A549 (cell line): ENCODE results near the gene CCDC117. TPM values are rescaled to one million over a fixed set of nuclear protein-coding genes. Genes with fewer than 3 reads are reported as not detected.
A peak's percentile ranks its signal among the peaks of the same experiment; 100 is the strongest.

Experiments
- ATAC-seq, 2 experiments: fragments of 200-7000 bp in 1 of 2; fragments of >200 bp in 1 of 2; cut with Nextera tagmentation in 1 of 2; cut with Tn5 transposase in 1 of 2; 3 replicates each; pipeline versions ENCODE4 v1.8.0 to v1.9.1; 2018 to 2020; ENCODE audit warnings: mild to moderate bottlenecking in 1 of 2, moderate library complexity in 1 of 2
- CTCF ChIA-PET: fragments of 300-600 bp; sonication (Branson Sonifier 250); formaldehyde crosslinking; extraction: SDS; loops from one replicate; lab custom pipeline; 2021; ENCODE audit warnings: antibody characterized with exemption, inconsistent platforms; lab: Yijun Ruan, JAX
- POLR2A ChIA-PET: fragments of 350-600 bp; formaldehyde crosslinking; extraction: SDS; loops from one replicate; lab custom pipeline; 2021; ENCODE audit warnings: antibody characterized with exemption, inconsistent platforms; lab: Yijun Ruan, JAX
- DNase-seq, 2 experiments: peaks; one replicate each; pipeline versions ENCODE4 v3.0.0 to v3.0.0-alpha.2; 2011 to 2016; ENCODE audit warnings: low read depth in 1 of 2, low spot score in 1 of 2
- FAIRE-seq: peaks from 2 replicates; lab custom pipeline; 2011; peaks lifted over from hg19 to GRCh38; lab: Jason Lieb, UNC
- H3K27ac ChIP-seq, 2 experiments: fragments of >200 bp; sonication (Bioruptor Twin); formaldehyde crosslinking; 3 replicates each; pipeline ENCODE4 v1.5.1; 2016 to 2017
- H3K4me1 ChIP-seq: fragments of >200 bp; sonication (Bioruptor Twin); formaldehyde crosslinking; 3 replicates; pipeline ENCODE4 v1.6.1; 2016
- H3K4me2 ChIP-seq: fragments of >200 bp; sonication (Bioruptor Twin); formaldehyde crosslinking; 3 replicates; pipeline ENCODE4 v1.6.1; 2016
- H3K4me3 ChIP-seq: fragments of >200 bp; sonication (Bioruptor Twin); formaldehyde crosslinking; 3 replicates; pipeline ENCODE4 v1.5.1; 2016
- H3K9me3 ChIP-seq: fragments of >200 bp; sonication (Bioruptor Twin); formaldehyde crosslinking; 3 replicates; pipeline ENCODE4 v1.6.1; 2016
- CBX2 ChIP-seq: fragments of 200-600 bp; sonication (generic); IDR thresholded peaks from 2 replicates; pipeline ENCODE4 v1.6.1; 2016; ENCODE audit warnings: low read depth, mild to moderate bottlenecking, borderline replicate concordance
- CBX8 ChIP-seq: fragments of 200-600 bp; sonication (generic); IDR thresholded peaks from 2 replicates; pipeline ENCODE4 v1.6.1; 2016
- CHD2 ChIP-seq: fragments of 150-350 bp; IDR thresholded peaks from 2 replicates; pipeline ENCODE4 v1.6.1; 2014; ENCODE audit warnings: low read length; ENCODE audit not compliant: partially characterized antibody
- EHF ChIP-seq: fragments of 250-450 bp; sonication (Bioruptor Pico); IDR thresholded peaks from 2 replicates; pipeline ENCODE4 v1.5.0; 2020; ENCODE audit warnings: mild to moderate bottlenecking
- EP300 ChIP-seq, 2 experiments: fragments of >200 bp; sonication (Bioruptor Twin); formaldehyde crosslinking; IDR thresholded peaks; 2 replicates in 1 of 2; 3 replicates in 1 of 2; pipeline ENCODE4 v1.6.1; 2016 to 2017
- GATA3 ChIP-seq: IDR thresholded peaks from 2 replicates; pipeline ENCODE4 v1.6.1; 2012; ENCODE audit warnings: borderline replicate concordance
- KDM5A ChIP-seq: fragments of 200-600 bp; sonication (generic); IDR thresholded peaks from 2 replicates; pipeline ENCODE4 v1.6.1; 2016; ENCODE audit warnings: antibody characterized with exemption, mild to moderate bottlenecking
- MAFK ChIP-seq: fragments of 450-650 bp; IDR thresholded peaks from 2 replicates; pipeline ENCODE4 v1.6.1; 2014; ENCODE audit not compliant: partially characterized antibody
- MAZ ChIP-seq: fragments of 150-350 bp; IDR thresholded peaks from 2 replicates; pipeline ENCODE4 v1.6.1; 2014; ENCODE audit warnings: antibody characterized with exemption, low read depth, low read length, borderline replicate concordance
- MYC ChIP-seq: IDR thresholded peaks from 2 replicates; pipeline ENCODE4 v1.6.1; 2012; ENCODE audit warnings: mild to moderate bottlenecking, inconsistent platforms, low read length, improper control_type of control experiment, borderline replicate concordance
- NPAS2 ChIP-seq: fragments of 250-450 bp; sonication (Bioruptor Pico); IDR thresholded peaks from 2 replicates; pipeline ENCODE4 v1.8.0; 2022; ENCODE audit warnings: mild to moderate bottlenecking, moderate library complexity, borderline replicate concordance
- NR3C1 ChIP-seq: fragments of >200 bp; sonication (Bioruptor Twin); formaldehyde crosslinking; IDR thresholded peaks from 3 replicates; pipeline ENCODE4 v1.6.1; 2017
- PHF8 ChIP-seq: fragments of 200-600 bp; sonication (generic); IDR thresholded peaks from 2 replicates; pipeline ENCODE4 v1.6.1; 2016; ENCODE audit warnings: low read depth, mild to moderate bottlenecking, antibody characterized with exemption, moderate library complexity, borderline replicate concordance
- POLR2AphosphoS2 ChIP-seq: conservative IDR thresholded peaks from 2 replicates; pipeline ENCODE4 v1.6.1; 2012; ENCODE audit warnings: low read length, improper control_type of control experiment, inconsistent platforms
- RAD21 ChIP-seq, 2 experiments: fragments of >200 bp in 1 of 2; sonication (Bioruptor Twin) in 1 of 2; formaldehyde crosslinking in 1 of 2; IDR thresholded peaks in 1 of 2; conservative IDR thresholded peaks in 1 of 2; 2 replicates in 1 of 2; 3 replicates in 1 of 2; pipeline ENCODE4 v1.6.1; 2012 to 2018; ENCODE audit warnings: inconsistent platforms in 1 of 2
- RARB ChIP-seq: fragments of 250-450 bp; sonication (Bioruptor Pico); IDR thresholded peaks from 2 replicates; pipeline ENCODE4 v1.8.0; 2021; ENCODE audit warnings: mild to moderate bottlenecking, moderate library complexity
- RNF2 ChIP-seq: fragments of 200-600 bp; sonication (generic); IDR thresholded peaks from 2 replicates; pipeline ENCODE4 v1.6.1; 2016; ENCODE audit warnings: low read depth, mild to moderate bottlenecking, antibody characterized with exemption, moderate library complexity, borderline replicate concordance
- SMC3 ChIP-seq: fragments of >200 bp; sonication (Bioruptor Twin); formaldehyde crosslinking; IDR thresholded peaks from 3 replicates; pipeline ENCODE4 v1.6.1; 2018; ENCODE audit warnings: inconsistent platforms
- TFCP2L1 ChIP-seq: fragments of 250-450 bp; sonication (Bioruptor Pico); IDR thresholded peaks from 2 replicates; pipeline ENCODE4 v1.5.0; 2021; ENCODE audit warnings: mild to moderate bottlenecking
- TP53 ChIP-seq: fragments of 250-450 bp; sonication (Bioruptor Pico); IDR thresholded peaks from 2 replicates; pipeline ENCODE4 v1.5.0; 2021; ENCODE audit warnings: mild to moderate bottlenecking, moderate library complexity
- ZC3H11A ChIP-seq: fragments of 450-650 bp; IDR thresholded peaks from 2 replicates; pipeline ENCODE4 v1.6.1; 2014; ENCODE audit warnings: antibody characterized with exemption, mild to moderate bottlenecking
- WGBS: methylation state at CpG from one replicate; pipeline ENCODE4 v1.1.6; 2017; ENCODE audit errors: missing lambda C conversion rate; 5-methylcytosine and 5-hydroxymethylcytosine counted together
- polyA plus RNA-seq, 4 experiments: library from polyadenylated mRNA; depleted of rRNA in 3 of 4; stranded (reverse); fragments of >200 nt; fragmentation: RNase III in 1 of 4; extraction: RNeasy Plus Mini Kit Qiagen cat#74134 plus additional on column Dnase treatment in 1 of 4; gene quantifications; 2 replicates in 3 of 4; 3 replicates in 1 of 4; pipeline ENCODE4 v1.2.3, GENCODE V29; 2011 to 2017
- TF ChIP-seq, protein P1 (sequence below): IDR thresholded peaks from 2 replicates; pipeline ENCODE4 v1.6.1; 2012
- TF ChIP-seq, protein P2 (sequence below): fragments of 250-450 bp; sonication (Bioruptor Pico); IDR thresholded peaks from 2 replicates; pipeline ENCODE4 v1.5.0; 2020; ENCODE audit warnings: low read depth, mild to moderate bottlenecking, moderate library complexity

Gene CCDC117
- polyA plus RNA-seq, 2 of the 4 experiments (the other 2 are of a cell fraction) = 12.2 to 24.1 TPM

DNA sequence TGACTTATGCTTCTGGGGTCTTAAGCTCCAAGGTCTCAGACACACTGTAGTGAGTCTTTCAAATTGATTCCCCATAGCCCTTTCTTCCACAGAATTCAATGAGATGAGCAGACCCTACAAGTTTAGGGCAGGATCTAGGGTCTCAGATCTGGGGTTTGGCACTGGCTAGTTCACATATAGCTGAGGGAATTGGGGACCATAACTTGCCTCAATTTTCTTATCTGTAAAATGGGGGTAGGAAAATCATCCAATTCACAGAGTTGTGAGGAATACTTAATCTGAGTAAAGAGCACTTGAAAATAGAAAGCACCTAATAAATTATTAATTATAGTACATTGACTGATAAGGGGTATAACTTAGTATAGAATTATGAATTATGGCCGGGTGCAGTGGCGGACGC is 5.9 kb upstream of the CCDC117 start:
- POLR2A ChIA-PET = no interaction called here
- no peaks in the 10 kb centered on the region for H3K9me3 ChIP-seq
- no peaks in the 10 kb centered on the region for H3K4me1 ChIP-seq
- H3K4me2 ChIP-seq = no peak overlapping the region
- CTCF ChIA-PET = interaction anchor here (0.6 to 1.0 kb wide), 4 partner anchors 78 to 1083 kb away, joined by 3 to 4 read pairs (median 3); no protein-coding TSS in a partner anchor
- H3K4me3 ChIP-seq = no peak overlapping the region
- no peak overlapping the region for H3K27ac ChIP-seq
- FAIRE-seq = no peak
- TF ChIP-seq, protein P1, sequence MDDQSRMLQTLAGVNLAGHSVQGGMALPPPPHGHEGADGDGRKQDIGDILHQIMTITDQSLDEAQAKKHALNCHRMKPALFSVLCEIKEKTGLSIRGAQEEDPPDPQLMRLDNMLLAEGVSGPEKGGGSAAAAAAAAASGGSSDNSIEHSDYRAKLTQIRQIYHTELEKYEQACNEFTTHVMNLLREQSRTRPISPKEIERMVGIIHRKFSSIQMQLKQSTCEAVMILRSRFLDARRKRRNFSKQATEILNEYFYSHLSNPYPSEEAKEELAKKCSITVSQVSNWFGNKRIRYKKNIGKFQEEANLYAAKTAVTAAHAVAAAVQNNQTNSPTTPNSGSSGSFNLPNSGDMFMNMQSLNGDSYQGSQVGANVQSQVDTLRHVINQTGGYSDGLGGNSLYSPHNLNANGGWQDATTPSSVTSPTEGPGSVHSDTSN = no peak
- TF ChIP-seq, protein P2, sequence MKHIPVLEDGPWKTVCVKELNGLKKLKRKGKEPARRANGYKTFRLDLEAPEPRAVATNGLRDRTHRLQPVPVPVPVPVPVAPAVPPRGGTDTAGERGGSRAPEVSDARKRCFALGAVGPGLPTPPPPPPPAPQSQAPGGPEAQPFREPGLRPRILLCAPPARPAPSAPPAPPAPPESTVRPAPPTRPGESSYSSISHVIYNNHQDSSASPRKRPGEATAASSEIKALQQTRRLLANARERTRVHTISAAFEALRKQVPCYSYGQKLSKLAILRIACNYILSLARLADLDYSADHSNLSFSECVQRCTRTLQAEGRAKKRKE (CRISPR knock-in tag) = no peak
- TF ChIP-seq EP300 (IDR thresholded peaks at IDR 0.05) (no peak), PHF8 (no peak), POLR2AphosphoS2 (no peak), CBX8 (no peak), NR3C1 (no peak), GATA3 (no peak), SMC3 (no peak), MYC (no peak), MAFK (no peak), KDM5A (no peak), CHD2 (no peak), EHF (CRISPR knock-in tag) (no peak), TFCP2L1 (no peak), RNF2 (no peak)
- no peak for DNase-seq
- WGBS = 66% methylated on average over 3 of the region's 3 CpGs
- no peak for ATAC-seq

DNA sequence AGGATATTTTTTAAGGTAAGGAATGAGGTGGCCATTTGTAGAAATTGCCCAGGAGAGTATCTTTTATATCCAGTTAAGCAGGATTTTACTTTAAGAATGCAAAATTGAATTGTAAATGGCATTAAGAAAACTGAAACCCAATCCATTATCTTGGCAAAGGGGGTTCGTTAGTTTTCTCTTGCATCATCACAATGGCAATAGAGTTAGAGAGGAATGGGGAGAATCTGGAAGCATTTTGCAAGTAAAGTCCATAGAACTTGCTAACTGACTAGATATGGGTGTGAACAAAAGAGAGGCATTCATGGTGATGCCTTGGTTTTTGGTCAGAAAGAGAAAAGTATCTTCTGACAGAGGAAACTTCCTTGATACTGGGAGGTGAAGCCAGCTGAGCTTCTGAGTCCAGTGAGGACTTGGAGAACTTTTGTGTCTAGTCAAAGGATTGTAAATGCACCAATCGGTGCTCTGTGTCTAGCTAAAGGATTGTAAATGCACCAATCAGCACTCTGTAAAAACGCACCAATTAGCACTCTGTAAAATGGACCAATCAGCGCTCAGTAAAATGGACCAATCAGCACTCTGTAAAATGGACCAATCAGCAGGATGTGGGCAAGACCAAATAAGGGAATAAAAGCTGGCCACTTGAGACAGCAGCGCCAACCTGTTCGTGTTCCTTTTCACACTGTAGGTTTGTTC is 3.6 kb upstream of the CCDC117 start:
- H3K4me2 ChIP-seq = no peak overlapping the region
- CTCF ChIA-PET = no interaction called here
- POLR2A ChIA-PET = no interaction called here
- 76% methylated on average over 6 of the region's 6 CpGs for WGBS
- H3K9me3 ChIP-seq = no peaks in the 10 kb centered on the region
- no peaks in the 10 kb centered on the region for H3K4me1 ChIP-seq
- no peak overlapping the region for H3K4me3 ChIP-seq
- TF ChIP-seq RAD21 (conservative IDR thresholded peaks at IDR 0.05 in 1 of 2, IDR thresholded peaks at IDR 0.05 in 1 of 2) (no peak), NPAS2 (CRISPR knock-in tag) (no peak), ZC3H11A (no peak), MAFK (peak; percentile 33), CBX2 (no peak), RARB (CRISPR knock-in tag) (no peak)
- FAIRE-seq (no peak), ATAC-seq (no peak), DNase-seq (peak in 1 of 2 experiments; percentile 17)
- H3K27ac ChIP-seq = no peak overlapping the region

DNA sequence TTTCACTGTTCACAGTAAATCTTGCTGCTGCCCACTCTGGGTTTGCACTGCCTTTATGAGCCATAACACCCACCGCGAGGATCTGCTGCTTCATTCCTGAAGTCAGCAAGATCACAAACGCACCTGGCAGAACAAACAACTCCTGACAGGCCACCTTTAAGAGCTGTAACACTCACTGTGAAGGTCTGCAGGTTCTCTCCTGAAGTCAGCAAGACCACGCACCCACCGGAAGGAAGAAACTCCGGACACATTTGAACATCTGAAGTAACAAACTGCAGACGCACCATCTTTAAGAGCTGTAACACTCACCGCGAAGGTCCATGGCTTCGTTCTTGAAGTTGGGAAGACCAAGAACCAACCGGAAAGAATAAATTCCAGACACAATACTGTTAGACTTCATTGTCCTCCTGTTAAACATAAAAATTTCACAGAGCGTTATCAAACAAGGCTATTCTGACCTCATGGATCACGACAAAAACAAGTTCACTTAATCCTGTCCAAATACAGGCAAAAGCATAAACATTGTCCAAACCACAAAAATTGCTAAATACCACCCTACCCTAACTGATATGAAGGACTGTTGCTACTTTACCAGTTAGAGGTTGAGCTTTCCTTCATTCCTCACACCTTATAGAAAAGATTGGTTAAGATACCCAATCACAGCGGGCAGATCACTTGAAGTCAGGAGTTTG is 3.0 kb upstream of the CCDC117 start:
- 86% methylated on average over 13 of the region's 14 CpGs for WGBS

More for the DNA sequence above, 3.0 kb upstream of the CCDC117 start:
- DNase-seq (no peak), ATAC-seq (no peak), FAIRE-seq (no peak)
- H3K4me1 ChIP-seq = no peaks in the 10 kb centered on the region
- H3K4me2 ChIP-seq = no peak overlapping the region
- ChIA-PET CTCF (interaction anchor here (0.6 to 0.9 kb wide), 2 partner anchors 133 to 169 kb away, joined by 3 read pairs; no protein-coding TSS in a partner anchor), POLR2A (no interaction called here)
- no peak overlapping the region for H3K27ac ChIP-seq
- H3K4me3 ChIP-seq = no peak overlapping the region
- TF ChIP-seq KDM5A = no peak
- TF ChIP-seq TP53 = no peak
- TF ChIP-seq MAZ = no peak
- no peak for TF ChIP-seq CBX8
- H3K9me3 ChIP-seq = no peaks in the 10 kb centered on the region
